PFSK-1 (cell line): ENCODE data around the gene CHRND.

Experiments
- FOXP2 ChIP-seq: optimal IDR thresholded peaks from 2 replicates; pipeline ENCODE3; 2011; ENCODE audit warnings: borderline replicate concordance, control low read depth, inconsistent platforms; ENCODE audit not compliant: insufficient read depth; ENCODE audit errors: extremely low read length, extremely low read depth
- POLR2AphosphoS5 ChIP-seq: IDR thresholded peaks from 2 replicates; pipeline ENCODE4 v1.6.1; 2012; ENCODE audit warnings: low read depth, mild to moderate bottlenecking, control low read depth, low read length, moderate library complexity
- SIN3A ChIP-seq: IDR thresholded peaks from 2 replicates; pipeline ENCODE4 v1.6.1; 2012; ENCODE audit warnings: mild to moderate bottlenecking, low read length, moderate library complexity, borderline replicate concordance; ENCODE audit not compliant: insufficient read depth
- TAF1 ChIP-seq: IDR thresholded peaks from 2 replicates; pipeline ENCODE4 v1.6.1; 2012; ENCODE audit warnings: low read length, control low read depth, borderline replicate concordance; ENCODE audit not compliant: insufficient read depth
- TF ChIP-seq, protein P1 (sequence below), 2 experiments: IDR thresholded peaks; 2 replicates each; pipeline versions ENCODE4 v1.6.1 to v1.8.0; 2011 to 2012; ENCODE audit warnings: low read depth in 2 of 2, low read length in 2 of 2, control low read depth in 1 of 2, inconsistent platforms in 1 of 2, mild to moderate bottlenecking in 1 of 2, moderate library complexity in 1 of 2; ENCODE audit not compliant: insufficient read depth in 1 of 2

DNA sequence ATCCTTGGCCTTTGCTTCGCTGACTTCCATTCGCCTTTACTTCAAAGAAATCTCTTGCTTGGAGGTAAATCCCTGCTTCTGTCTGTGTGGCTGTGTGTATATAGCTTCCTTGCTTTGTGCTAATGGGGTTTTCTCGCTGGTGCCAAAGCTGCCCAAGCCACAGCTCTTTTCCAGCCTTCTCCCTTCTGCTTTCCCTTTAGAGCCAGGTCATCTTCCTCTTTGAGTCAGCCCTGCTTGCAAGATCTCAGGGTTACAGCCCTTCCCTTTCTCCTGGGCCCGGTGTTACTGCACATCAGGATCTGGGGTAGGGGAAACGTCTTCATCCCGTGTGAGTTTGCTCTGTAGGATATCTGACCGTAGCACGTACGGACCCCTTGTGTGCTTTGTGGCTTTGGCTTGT lies 43.6 kb downstream of the CHRND start:
- TF ChIP-seq POLR2AphosphoS5: no peak
- TF ChIP-seq TAF1: no peak
- TF ChIP-seq, protein P1, sequence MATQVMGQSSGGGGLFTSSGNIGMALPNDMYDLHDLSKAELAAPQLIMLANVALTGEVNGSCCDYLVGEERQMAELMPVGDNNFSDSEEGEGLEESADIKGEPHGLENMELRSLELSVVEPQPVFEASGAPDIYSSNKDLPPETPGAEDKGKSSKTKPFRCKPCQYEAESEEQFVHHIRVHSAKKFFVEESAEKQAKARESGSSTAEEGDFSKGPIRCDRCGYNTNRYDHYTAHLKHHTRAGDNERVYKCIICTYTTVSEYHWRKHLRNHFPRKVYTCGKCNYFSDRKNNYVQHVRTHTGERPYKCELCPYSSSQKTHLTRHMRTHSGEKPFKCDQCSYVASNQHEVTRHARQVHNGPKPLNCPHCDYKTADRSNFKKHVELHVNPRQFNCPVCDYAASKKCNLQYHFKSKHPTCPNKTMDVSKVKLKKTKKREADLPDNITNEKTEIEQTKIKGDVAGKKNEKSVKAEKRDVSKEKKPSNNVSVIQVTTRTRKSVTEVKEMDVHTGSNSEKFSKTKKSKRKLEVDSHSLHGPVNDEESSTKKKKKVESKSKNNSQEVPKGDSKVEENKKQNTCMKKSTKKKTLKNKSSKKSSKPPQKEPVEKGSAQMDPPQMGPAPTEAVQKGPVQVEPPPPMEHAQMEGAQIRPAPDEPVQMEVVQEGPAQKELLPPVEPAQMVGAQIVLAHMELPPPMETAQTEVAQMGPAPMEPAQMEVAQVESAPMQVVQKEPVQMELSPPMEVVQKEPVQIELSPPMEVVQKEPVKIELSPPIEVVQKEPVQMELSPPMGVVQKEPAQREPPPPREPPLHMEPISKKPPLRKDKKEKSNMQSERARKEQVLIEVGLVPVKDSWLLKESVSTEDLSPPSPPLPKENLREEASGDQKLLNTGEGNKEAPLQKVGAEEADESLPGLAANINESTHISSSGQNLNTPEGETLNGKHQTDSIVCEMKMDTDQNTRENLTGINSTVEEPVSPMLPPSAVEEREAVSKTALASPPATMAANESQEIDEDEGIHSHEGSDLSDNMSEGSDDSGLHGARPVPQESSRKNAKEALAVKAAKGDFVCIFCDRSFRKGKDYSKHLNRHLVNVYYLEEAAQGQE (IDR thresholded peaks at IDR 0.05; ENCODE audit: insufficient read depth in 1 of 2, low read depth in 2 of 2, low read length in 2 of 2): no peak
- TF ChIP-seq FOXP2: no peak
- no peak for TF ChIP-seq SIN3A
